Body of pancreas (tissue), 4 donors: ENCODE measurements around the gene SPOCK1.

Experiments used
- CTCF ChIP-seq, 7 experiments: fragments of 450-650 bp in 4 of 7; fragments of 200-600 bp in 3 of 7; sonication (generic) in 3 of 7; IDR thresholded peaks; one replicate each; pipeline ENCODE4 v1.5.1; 2016 to 2019; ENCODE audit warnings: antibody characterized with exemption in 7 of 7
- POLR2A ChIP-seq, 3 donors: fragments of 450-650 bp; IDR thresholded peaks; one replicate each; pipeline ENCODE4 v1.6.1; 2016; ENCODE audit warnings: antibody characterized with exemption in 3 of 3, mild to moderate bottlenecking in 2 of 3

- no peak for TF ChIP-seq CTCF (IDR thresholded peaks at IDR 0.05)
- no peak for TF ChIP-seq POLR2A (IDR thresholded peaks at IDR 0.05)
Observed at GRCh38 chr5:137072361-137073115, 426.6 kb downstream of the SPOCK1 start.
